ENCODE measurements around the gene GADD45G.

GADD45G gene

DNA sequence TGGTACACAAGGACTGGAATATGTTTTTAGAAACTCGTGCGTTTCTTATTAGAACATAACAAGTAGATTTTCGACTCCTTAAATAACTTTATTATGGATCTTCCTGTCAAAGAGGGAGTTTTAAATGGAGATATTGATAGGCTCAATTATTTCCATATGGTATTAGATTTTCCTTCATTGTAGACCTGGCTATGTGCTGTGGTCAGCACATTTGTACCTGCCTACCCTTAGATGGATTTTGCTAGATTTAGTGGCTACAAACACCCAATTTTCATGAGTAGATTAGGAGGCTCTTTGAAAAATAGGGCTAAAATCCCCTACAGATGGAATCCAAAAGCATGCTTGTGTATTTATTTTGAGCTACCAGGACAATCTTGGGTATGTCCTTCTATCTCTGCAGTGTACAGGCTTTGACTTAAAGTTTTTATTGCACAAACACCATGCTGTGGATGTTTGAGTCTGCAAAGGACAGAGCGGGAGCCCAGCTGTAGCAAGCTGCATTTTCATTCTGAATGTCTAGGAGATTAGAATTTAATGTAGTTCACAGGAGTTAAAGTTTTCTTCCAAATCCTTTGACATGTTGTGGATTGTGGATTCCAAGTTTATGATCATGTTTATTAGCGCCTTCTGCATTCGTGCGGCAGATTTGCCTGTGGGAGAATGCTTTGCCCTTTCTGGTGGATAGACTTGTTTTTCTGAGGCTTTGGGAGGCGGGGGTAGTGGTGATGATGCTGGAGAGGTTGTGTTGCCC is 41.6 kb downstream of the GADD45G start:
- no peak overlapping the region for H3K4me3 ChIP-seq (ENCODE audit: low read depth, low read length)
- TF ChIP-seq, protein P1, sequence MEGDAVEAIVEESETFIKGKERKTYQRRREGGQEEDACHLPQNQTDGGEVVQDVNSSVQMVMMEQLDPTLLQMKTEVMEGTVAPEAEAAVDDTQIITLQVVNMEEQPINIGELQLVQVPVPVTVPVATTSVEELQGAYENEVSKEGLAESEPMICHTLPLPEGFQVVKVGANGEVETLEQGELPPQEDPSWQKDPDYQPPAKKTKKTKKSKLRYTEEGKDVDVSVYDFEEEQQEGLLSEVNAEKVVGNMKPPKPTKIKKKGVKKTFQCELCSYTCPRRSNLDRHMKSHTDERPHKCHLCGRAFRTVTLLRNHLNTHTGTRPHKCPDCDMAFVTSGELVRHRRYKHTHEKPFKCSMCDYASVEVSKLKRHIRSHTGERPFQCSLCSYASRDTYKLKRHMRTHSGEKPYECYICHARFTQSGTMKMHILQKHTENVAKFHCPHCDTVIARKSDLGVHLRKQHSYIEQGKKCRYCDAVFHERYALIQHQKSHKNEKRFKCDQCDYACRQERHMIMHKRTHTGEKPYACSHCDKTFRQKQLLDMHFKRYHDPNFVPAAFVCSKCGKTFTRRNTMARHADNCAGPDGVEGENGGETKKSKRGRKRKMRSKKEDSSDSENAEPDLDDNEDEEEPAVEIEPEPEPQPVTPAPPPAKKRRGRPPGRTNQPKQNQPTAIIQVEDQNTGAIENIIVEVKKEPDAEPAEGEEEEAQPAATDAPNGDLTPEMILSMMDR (IDR thresholded peaks at IDR 0.05; ENCODE audit: low read depth, low read length, missing control alignments): no peak
- DNase-seq (ENCODE audit: low read depth): no peak
- in situ Hi-C loops (cut with HindIII; ENCODE audit: low sequenced_read_pairs): no loop called here

DNA sequence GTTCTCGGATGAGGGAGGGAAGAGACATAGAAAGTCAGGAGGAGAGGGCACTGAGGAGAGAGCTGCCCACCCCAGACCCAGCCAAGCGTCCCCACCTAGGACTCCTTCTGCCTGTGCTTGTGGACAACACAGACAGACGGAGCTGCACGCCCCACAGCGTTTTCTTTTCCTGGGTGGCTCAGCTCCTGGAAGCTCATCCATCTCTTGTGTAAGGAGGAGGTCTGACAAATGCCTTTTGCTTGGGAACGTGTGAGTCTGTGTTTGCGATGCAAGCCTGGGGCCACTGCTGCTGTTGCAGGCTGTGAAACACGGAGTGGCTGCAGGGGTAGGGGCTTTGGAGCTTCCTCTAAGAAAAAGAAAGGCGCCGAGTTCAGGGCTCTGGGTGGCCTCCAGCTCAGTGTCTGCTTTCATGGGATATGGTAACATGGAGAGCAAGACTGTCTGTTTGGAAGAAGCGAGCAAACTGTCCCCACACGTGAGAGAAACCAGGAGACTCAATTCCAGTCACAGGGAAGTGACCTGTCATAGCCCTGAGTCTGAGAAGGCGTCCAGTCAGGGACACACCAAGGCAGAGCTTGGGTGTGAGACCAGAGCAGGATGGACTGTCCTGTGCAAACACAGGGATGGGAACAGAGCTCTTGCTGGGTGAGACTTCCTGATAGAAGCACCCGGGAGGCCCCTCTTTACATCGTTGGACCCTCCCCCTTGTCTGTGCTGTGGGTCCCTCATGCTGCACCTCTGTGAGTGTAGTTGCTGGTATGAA is 42.7 kb downstream of the GADD45G start:
- TF ChIP-seq, protein P1 (IDR thresholded peaks at IDR 0.05; ENCODE audit: low read depth, low read length, missing control alignments): no peak
- no peak overlapping the region for H3K4me3 ChIP-seq (ENCODE audit: low read depth, low read length)
- in situ Hi-C loops (cut with HindIII; ENCODE audit: low sequenced_read_pairs): no loop called here
- DNase-seq (ENCODE audit: low read depth): no peak

DNA sequence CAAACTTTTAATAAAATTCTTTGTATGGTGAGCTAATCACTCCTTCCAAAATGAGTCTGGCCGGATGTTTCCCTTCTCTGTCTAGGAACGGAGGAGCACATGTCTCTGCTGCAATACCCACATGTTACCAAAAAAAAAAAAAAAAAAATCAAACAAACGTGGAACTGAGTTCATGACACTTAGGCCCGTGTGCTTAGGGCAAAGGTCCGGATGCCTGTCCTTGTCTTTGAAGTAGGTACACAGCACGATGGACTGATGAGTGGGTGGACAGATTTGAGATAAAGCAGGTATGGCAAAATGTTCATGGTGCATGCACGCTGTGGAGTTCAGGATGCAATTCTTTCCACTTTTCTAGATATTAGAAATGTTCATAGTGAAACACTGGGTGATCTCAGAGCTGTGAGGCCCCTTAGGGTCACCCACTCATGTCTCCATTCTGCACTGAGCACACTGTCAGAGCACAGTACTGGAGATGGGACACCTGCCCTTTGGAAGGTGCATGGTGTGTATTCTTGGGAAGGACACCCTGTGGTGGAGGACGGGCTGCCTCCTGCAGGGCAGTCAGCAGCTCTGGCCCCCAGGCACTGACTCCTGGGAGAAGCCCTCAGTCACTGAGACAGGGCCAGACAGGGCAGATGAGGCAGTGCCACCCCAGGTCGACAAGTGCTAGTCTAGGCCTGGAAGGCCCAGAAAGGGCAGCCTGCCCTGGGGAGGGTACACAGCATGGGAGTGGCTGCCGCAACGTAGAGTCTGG is 43.6 kb downstream of the GADD45G start:
- no peak for DNase-seq (ENCODE audit: low read depth)
- no peak overlapping the region for H3K4me3 ChIP-seq (ENCODE audit: low read depth, low read length)
- TF ChIP-seq, protein P1 (IDR thresholded peaks at IDR 0.05; ENCODE audit: low read depth, low read length, missing control alignments): no peak
- in situ Hi-C loops (cut with HindIII; ENCODE audit: low sequenced_read_pairs): no loop called here

DNA sequence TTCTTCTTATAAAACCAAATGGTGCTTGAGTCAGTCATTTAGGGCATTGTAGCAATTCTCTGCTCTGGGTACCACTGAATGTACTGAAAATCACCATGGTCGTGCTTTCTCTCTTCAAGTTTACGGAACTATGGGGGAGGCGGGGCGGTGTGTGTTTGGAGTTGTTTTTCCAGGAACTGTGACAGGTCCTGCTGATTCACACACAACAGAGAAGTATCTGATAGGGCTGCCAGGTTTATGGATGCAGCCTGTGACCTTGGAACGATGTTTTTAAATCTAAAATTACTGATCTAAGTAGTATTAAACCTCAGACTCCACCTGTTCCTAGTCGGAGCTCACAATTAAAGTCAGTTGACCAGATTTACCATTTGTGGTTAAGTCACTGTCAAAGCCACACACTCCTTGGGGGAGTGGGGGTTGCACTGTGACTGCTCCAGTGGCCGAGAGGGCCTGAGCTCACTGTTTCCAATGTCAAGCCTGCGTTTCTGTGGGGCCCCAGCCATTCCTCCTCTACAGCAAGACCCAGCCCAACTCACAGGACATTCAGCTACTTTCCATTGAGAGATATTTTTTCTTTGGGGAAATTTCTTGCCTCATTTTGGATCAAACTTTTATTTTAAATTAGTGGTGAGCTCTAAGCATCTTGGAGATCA is 44.4 kb downstream of the GADD45G start:
- in situ Hi-C loops (cut with HindIII; ENCODE audit: low sequenced_read_pairs): no loop called here
- H3K4me3 ChIP-seq (ENCODE audit: low read depth, low read length): no peak overlapping the region
- DNase-seq (ENCODE audit: low read depth): no peak
- TF ChIP-seq, protein P1 (IDR thresholded peaks at IDR 0.05; ENCODE audit: low read depth, low read length, missing control alignments): no peak

DNA sequence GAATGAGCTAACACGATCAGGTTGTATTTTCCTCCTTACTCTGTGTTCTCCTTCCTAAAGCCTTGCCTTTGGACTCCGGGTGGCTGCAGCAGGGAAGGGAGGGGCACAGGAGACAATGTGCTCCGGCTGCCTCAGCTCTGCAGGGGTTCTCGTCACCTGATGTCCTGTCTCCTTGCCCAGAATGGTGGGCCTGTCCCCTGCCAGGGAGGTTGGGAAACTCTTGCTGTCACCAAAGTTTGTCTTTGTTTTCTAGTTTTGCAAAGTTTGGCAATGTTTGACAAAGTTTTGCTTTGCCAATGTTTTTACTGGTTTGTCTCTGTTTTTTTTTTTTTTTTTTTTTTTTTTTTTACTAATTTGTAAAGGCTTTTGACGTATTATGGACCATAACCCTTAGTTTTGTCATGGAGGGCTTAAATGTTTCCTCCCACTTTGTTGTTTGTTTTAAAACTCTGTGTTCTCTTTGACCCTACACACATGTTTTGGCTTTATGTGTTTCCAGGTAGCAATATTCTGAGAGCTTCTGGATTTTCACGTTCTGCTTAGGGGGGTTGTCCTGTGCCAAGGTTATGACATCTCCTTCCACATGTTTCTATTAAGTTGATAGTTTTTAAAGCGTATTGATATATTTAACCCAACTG is 49.3 kb downstream of the GADD45G start:
- in situ Hi-C loops (cut with HindIII; ENCODE audit: low sequenced_read_pairs): no loop called here
- no peak for DNase-seq (ENCODE audit: low read depth)
- no peak overlapping the region for H3K4me3 ChIP-seq (ENCODE audit: low read depth, low read length)
- TF ChIP-seq, protein P1 (IDR thresholded peaks at IDR 0.05; ENCODE audit: low read depth, low read length, missing control alignments): no peak
